Stimulated activated CD4-positive, alpha-beta T cell treated with anti-CD3 and anti-CD28 coated beads, Interleukin-2, amount 100 ng/mL, for 24 hours (primary cell): ENCODE data around the gene FRMD4A.
"Not testable (repeated sequence)": the region's sequence is repeated elsewhere in the genome, so short reads cannot be mapped to it uniquely, and the experiment has no call there.

Experiments used
- DNase-seq, 2 donors: peaks; one replicate each; pipeline ENCODE4 v3.0.0-alpha.2; 2020

FRMD4A gene

GRCh38 chr10:13770760-13771493 lies 559.8 kb downstream of the FRMD4A start:
- DNase-seq, result no peak

GRCh38 chr10:13769946-13770345 lies 560.8 kb downstream of the FRMD4A start:
- DNase-seq, result no peak

GRCh38 chr10:13767676-13768178 lies 563.0 kb downstream of the FRMD4A start:
- DNase-seq, result no peak

- DNase-seq, result not testable (repeated sequence)
Measured at GRCh38 chr10:13767148-13767547, 563.6 kb downstream of the FRMD4A start.

GRCh38 chr10:13765641-13766341 lies 564.9 kb downstream of the FRMD4A start:
- no peak for DNase-seq

- DNase-seq, result no peak
Measured at GRCh38 chr10:13761490-13762091, 569.1 kb downstream of the FRMD4A start.

GRCh38 chr10:13759168-13759567 lies 571.6 kb downstream of the FRMD4A start:
- DNase-seq, result no peak

- DNase-seq, result no peak
Measured at GRCh38 chr10:13758756-13759155, 572.0 kb downstream of the FRMD4A start.

GRCh38 chr10:13758312-13758711 lies 572.4 kb downstream of the FRMD4A start:
- DNase-seq, result no peak

GRCh38 chr10:13754277-13754676 lies 576.4 kb downstream of the FRMD4A start:
- no peak for DNase-seq

- DNase-seq, result no peak
Measured at GRCh38 chr10:13751191-13751764, 579.4 kb downstream of the FRMD4A start.

- no peak for DNase-seq
Measured at GRCh38 chr10:13750299-13751190, 580.2 kb downstream of the FRMD4A start.

- no peak for DNase-seq
Measured at GRCh38 chr10:13745271-13745670, 585.5 kb downstream of the FRMD4A start.

GRCh38 chr10:13743963-13744362 lies 586.8 kb downstream of the FRMD4A start:
- DNase-seq, result no peak

GRCh38 chr10:13743101-13743693 lies 587.5 kb downstream of the FRMD4A start:
- DNase-seq, result no peak

GRCh38 chr10:13741438-13741837 lies 589.3 kb downstream of the FRMD4A start:
- DNase-seq, result no peak

GRCh38 chr10:13740461-13740860 lies 590.3 kb downstream of the FRMD4A start:
- no peak for DNase-seq

- no peak for DNase-seq
Measured at GRCh38 chr10:13739183-13739582, 591.5 kb downstream of the FRMD4A start.

GRCh38 chr10:13736506-13736905 lies 594.2 kb downstream of the FRMD4A start:
- no peak for DNase-seq

- DNase-seq, result no peak
Measured at GRCh38 chr10:13734151-13734550, 596.6 kb downstream of the FRMD4A start.

GRCh38 chr10:13733071-13733470 lies 597.7 kb downstream of the FRMD4A start:
- DNase-seq, result no peak

- no peak for DNase-seq
Measured at GRCh38 chr10:13732465-13732881, 598.3 kb downstream of the FRMD4A start.
